Stimulated activated naive B cell treated with anti-CD40 and anti-IgM and Interleukin-4, amounts not matched to agents 10 μg/mL and 1 μg/mL and 100 μg/mL, for 72 hours (primary cell): ENCODE measurements around the gene BPIFA2.
A peak's percentile ranks its signal among the peaks of the same experiment; 100 is the strongest.
"Not testable (repeated sequence)": the region's sequence is repeated elsewhere in the genome, so short reads cannot be mapped to it uniquely, and the experiment has no call there.

Source experiments
- ATAC-seq, 2 donors: fragments of 150-1000 bp; cut with Tn5 transposase; replicated peaks; 2 replicates each; pipeline ENCODE4 v1.10.0; 2021; ENCODE audit warnings: moderate library complexity in 1 of 2
- DNase-seq: peaks from one replicate; pipeline ENCODE4 v3.0.0; 2021
- H3K27ac Mint-ChIP-seq: one replicate; pipeline ENCODE4 v1.8.0; 2022; ENCODE audit warnings: mild to moderate bottlenecking, mixed read lengths
- H3K27me3 Mint-ChIP-seq, 2 donors: one replicate each; pipeline ENCODE4 v1.8.0; 2022; ENCODE audit warnings: mixed read lengths in 2 of 2
- H3K36me3 Mint-ChIP-seq, 2 donors: one replicate each; pipeline ENCODE4 v1.8.0; 2022; ENCODE audit warnings: mixed read lengths in 2 of 2, mild to moderate bottlenecking in 1 of 2
- H3K4me1 Mint-ChIP-seq, 2 donors: one replicate each; pipeline ENCODE4 v1.8.0; 2022; ENCODE audit warnings: mixed read lengths in 2 of 2, mild to moderate bottlenecking in 1 of 2
- H3K4me3 Mint-ChIP-seq, 2 donors: one replicate each; pipeline ENCODE4 v1.8.0; 2022; ENCODE audit warnings: mild to moderate bottlenecking in 2 of 2, mixed read lengths in 2 of 2, moderate library complexity in 1 of 2
- H3K9me3 Mint-ChIP-seq, 2 donors: one replicate each; pipeline ENCODE4 v1.8.0; 2022; ENCODE audit warnings: mixed read lengths in 2 of 2, mild to moderate bottlenecking in 1 of 2

The BPIFA2 gene, protein sequence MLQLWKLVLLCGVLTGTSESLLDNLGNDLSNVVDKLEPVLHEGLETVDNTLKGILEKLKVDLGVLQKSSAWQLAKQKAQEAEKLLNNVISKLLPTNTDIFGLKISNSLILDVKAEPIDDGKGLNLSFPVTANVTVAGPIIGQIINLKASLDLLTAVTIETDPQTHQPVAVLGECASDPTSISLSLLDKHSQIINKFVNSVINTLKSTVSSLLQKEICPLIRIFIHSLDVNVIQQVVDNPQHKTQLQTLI

DNA sequence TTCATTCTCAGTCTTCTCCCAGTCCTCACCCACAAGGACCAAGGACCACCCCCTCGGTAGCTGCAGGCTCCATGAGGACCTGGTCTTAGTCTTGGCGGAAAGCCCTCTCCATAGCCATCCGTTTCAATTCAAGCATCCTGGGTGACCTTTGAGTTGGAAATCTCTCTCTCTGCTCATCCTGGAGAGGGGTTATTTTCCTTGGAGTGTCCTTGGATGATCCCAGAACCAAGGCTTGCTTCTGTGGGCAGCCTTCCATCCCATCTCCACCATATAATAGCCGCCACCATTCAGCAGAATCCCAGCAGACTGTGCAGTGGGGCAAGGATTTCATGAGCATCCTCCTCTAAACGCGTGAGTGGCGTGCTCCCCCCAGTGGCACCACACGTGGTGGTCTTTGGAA is at the start of gene BPIFA2:
TSS of gene BPIFA2 (plus strand) at position 301 of the 400 bp plus-strand sequence. CDS start 987 bp downstream, outside the sequence.
- Mint-ChIP-seq H3K27ac (no peak within 1 kb of the TSS), H3K36me3 (peaks cover 3 to 6% of the 10 kb centered on the region in 2 donors), H3K9me3 (peaks cover 13 to 17% of the 10 kb centered on the region in 2 donors), H3K4me1 (peaks cover 0 to 1% of the 10 kb centered on the region in 2 donors), H3K4me3 (no peak within 1 kb of the TSS), H3K27me3 (peaks cover 16 to 25% of the 10 kb centered on the region in 2 donors)
- DNase-seq, result no peak
- no peak for ATAC-seq

DNA sequence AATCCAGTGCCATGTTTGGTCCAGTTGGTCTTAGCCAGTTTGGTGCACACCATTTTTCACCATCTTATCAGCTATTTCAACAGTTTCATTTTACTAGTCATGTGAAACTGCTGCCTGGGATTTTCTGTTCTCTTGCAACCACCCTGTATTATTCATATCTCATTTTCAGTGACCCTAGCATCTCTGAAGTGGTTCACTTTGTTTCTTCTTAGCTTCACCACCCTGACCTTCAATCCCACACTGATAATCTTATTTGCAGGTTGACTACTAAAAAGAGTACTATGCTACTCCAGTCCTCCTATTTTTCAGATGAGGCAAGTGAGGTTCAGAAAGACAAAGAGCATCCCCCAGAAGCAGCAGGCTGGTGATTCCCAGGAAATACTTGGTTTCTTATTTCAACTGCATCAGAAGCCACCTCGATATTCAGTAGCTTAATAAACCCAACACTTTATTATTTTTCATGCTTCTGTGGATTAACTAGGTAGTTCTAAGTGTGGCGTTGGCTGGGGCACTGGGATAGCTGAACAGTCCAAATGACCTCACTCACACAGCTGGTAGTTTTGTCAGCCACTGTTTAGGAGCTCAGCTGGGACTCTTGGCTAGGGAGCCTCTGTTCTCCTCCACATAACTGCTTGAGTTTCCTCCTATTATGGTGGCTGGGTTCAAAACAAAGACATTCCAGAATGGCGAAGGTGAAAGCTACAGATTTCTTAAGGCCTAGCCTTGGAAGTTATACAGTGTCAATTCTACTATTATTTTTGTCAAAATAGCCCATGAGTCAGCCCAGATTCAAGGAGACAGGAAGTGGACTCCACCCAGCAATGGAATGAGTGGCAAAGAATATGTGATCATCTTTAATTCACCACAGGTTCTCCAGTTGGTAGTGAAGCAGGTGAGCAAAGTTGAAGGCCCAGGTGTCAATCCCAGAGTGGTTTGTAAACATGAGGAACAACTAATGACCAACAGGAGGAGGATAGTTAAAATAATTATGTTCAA is 47.9 kb upstream of the BPIFA2 start:
- no peak for DNase-seq
- Mint-ChIP-seq H3K4me1 (peaks cover 0 to 6% of the 10 kb centered on the region in 2 donors), H3K36me3 (peaks cover 0 to 5% of the 10 kb centered on the region in 2 donors), H3K27ac (no peak overlapping the region), H3K27me3 (peaks cover 23 to 29% of the 10 kb centered on the region in 2 donors), H3K9me3 (peaks cover 7 to 15% of the 10 kb centered on the region in 2 donors), H3K4me3 (no peak overlapping the region)
- ATAC-seq, result peak; percentile 58 to 71

DNA sequence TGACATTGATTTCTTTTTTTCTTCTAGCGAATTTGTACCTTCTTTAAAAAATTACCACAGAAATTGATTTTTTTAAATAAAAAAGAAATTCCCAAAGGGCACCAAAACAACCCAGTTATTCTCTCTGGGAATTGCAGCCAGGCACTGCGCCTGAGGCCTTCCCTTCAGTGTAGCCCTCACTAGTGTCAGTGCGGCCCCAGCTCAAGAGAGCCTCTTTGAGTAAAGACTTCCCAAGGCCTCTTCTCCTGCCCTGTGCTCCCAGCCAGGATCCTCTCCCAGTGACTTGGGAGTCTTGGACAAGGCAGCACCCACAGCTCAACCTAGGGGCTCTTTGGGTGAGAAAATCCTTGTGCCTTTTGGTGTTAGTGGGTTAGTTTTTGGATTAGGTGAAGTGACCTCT is 47.0 kb upstream of the BPIFA2 start:
- H3K27me3 Mint-ChIP-seq, result peaks cover 31 to 38% of the 10 kb centered on the region in 2 donors
- H3K4me1 Mint-ChIP-seq, result peaks cover 0 to 6% of the 10 kb centered on the region in 2 donors
- no peak overlapping the region for H3K4me3 Mint-ChIP-seq
- no peak overlapping the region for H3K27ac Mint-ChIP-seq
- ATAC-seq (no peak), DNase-seq (no peak)
- peaks cover 0 to 5% of the 10 kb centered on the region in 2 donors for H3K36me3 Mint-ChIP-seq
- H3K9me3 Mint-ChIP-seq, result peaks cover 7 to 15% of the 10 kb centered on the region in 2 donors

DNA sequence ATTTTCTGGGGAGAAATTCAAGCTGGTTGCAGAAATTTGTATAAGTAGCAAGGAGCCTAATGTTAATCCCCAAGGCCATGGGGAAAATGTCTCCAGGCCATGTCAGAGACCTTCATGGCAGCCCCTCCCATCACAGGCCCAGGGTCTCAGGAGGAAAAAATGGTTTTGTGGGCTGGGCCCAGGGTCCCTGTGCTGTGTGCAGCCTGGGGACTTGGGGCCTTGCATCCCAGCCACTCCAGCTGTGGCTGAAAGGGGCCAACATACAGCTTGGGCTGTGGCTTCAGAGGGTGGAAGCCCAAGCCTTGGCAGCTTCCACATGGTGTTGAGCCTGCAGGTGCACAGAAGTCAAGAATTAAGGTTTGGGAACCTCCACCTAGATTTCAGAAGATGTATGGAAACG is 45.7 kb upstream of the BPIFA2 start:
- H3K9me3 Mint-ChIP-seq, result peaks cover 7 to 15% of the 10 kb centered on the region in 2 donors
- H3K36me3 Mint-ChIP-seq, DNase-seq, H3K4me3 Mint-ChIP-seq, H3K4me1 Mint-ChIP-seq, H3K27ac Mint-ChIP-seq, ATAC-seq: not testable (repeated sequence)
- peaks cover 33 to 38% of the 10 kb centered on the region in 2 donors for H3K27me3 Mint-ChIP-seq

DNA sequence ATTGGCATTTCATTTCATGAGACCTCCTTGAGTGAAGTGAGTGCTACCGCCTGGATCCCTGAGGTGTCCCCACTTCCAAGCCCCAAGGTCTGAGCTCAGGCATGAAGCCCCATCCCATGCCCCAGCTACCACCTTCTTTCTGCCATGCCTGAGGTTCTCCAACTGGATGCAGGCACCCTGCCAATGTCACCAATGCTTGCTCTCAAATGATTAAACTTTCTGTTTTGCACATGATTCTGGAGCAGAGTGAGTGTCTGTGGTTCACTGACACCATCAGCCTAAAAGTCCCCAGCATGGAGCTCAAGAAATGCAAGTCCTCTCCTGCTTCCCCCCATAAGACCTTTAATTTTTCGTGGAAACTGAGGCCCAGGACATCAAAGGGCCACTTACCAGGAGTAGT is 43.7 kb upstream of the BPIFA2 start:
- H3K36me3 Mint-ChIP-seq, result peaks cover 0 to 5% of the 10 kb centered on the region in 2 donors
- H3K27me3 Mint-ChIP-seq, result peaks cover 31 to 34% of the 10 kb centered on the region in 2 donors
- no peak overlapping the region for H3K4me3 Mint-ChIP-seq
- DNase-seq (no peak), ATAC-seq (no peak)
- H3K27ac Mint-ChIP-seq, result no peak overlapping the region
- peaks cover 0 to 2% of the 10 kb centered on the region in 2 donors for H3K4me1 Mint-ChIP-seq
- peaks cover 7 to 15% of the 10 kb centered on the region in 2 donors for H3K9me3 Mint-ChIP-seq

DNA sequence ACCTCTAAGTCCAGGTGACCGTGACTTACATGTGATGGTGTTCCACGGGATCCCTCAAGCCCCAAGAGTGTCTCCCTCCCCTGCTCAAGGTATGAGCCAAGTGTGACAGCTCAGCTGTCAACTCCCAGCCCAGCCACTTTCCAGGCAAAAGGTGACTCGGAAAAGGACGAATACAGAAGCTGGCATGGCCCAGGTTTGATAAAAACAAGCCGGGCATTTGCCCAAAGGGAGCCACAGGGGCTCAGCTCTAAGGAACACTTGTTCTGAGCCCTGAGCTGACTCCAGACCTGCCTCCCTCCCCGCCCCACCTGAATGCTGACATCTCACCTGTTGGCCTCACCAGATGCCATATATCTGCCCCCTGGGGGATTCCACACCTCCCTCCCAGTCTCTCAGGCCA is 43.0 kb upstream of the BPIFA2 start:
- Mint-ChIP-seq H3K4me1 (no peaks in the 10 kb centered on the region), H3K9me3 (peaks cover 7 to 15% of the 10 kb centered on the region in 2 donors), H3K27me3 (peaks cover 36 to 39% of the 10 kb centered on the region in 2 donors), H3K36me3 (peaks cover 0 to 5% of the 10 kb centered on the region in 2 donors), H3K4me3 (no peak overlapping the region), H3K27ac (no peak overlapping the region)
- DNase-seq, result no peak
- ATAC-seq, result no peak

DNA sequence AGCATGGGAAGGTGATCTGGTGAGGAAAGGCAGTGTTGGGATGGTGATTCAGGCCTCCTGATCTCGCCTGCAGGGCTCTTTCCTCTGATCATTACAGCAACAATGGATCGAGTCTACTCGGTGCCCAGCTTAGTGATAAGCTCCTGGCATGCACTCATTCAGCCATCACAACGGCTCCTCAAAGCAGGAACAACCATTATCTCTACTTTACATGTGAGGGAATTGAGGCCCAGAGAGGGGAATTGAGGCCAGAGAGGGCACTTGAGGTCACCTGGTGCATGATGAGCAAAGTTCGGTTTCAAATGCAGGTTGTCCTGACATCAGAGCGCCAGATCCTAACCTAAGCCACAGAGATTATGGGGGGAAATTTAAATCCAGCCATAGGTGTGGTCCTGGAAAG is 42.0 kb upstream of the BPIFA2 start:
- Mint-ChIP-seq H3K9me3 (peaks cover 7 to 15% of the 10 kb centered on the region in 2 donors), H3K27ac (no peak overlapping the region), H3K27me3 (peaks cover 39 to 42% of the 10 kb centered on the region in 2 donors), H3K36me3 (peaks cover 0 to 5% of the 10 kb centered on the region in 2 donors), H3K4me3 (no peak overlapping the region), H3K4me1 (no peaks in the 10 kb centered on the region)
- ATAC-seq (no peak), DNase-seq (no peak)

DNA sequence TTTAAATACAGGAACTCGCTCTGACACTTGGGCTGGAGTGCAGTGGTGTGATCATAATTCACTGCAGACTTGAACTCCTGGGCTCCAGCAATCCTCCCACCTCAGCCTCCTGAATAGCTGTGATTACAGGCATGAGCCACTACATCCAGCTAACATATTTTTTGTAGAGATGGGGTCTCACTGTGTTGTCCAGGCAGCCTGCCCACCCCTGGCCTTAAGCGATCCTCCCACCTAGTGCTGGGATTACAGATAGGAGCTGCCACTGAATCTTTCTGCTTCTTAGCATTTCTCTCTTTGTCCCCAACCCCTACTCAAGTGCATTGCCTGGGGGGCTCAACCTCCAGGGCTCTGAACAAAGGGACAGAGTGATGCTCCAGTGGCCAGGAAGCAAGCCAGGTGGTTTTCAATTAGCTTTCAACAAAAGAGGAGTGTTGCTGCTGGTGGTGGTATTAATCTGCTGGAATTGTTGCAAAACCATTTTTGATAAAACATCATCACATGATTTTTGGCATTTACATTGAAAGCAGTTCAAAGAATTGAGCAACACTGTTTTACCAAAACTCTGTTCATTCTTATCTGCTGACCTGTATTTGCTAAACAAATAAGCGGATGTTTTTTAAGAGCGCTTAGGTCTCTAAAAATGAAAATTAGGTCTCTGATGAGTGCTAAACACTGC is 40.4 kb upstream of the BPIFA2 start:
- no peak for ATAC-seq
- H3K36me3 Mint-ChIP-seq, result no peaks in the 10 kb centered on the region
- H3K27ac Mint-ChIP-seq, result no peak overlapping the region
- H3K4me1 Mint-ChIP-seq, result no peaks in the 10 kb centered on the region
- H3K27me3 Mint-ChIP-seq, result peaks cover 38 to 46% of the 10 kb centered on the region in 2 donors
- no peak for DNase-seq
- H3K9me3 Mint-ChIP-seq, result peaks cover 4 to 7% of the 10 kb centered on the region in 2 donors
- H3K4me3 Mint-ChIP-seq, result no peak overlapping the region

DNA sequence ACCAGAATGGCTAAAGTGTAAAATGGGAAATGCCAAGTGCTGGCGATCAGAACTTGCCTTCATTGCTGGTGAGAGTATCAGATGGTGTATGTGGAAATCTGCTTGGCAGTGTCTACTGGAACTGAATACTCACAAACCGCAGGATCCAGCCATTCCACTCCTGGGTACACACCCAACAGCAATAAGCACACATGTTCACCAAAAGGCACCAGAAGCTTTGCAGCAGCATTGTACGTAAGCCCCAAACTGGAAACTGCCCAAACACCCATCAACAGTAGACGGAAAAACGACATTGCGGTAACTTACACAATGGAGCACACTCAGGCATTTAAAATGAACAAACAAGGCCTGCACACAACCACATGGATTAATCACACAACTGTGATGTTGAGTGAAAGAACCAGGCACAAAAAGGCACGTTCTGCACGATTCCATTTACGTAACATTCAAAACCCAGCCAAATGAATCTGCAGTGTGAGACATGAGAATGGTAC is 37.3 kb upstream of the BPIFA2 start:
- Mint-ChIP-seq H3K36me3 (no peaks in the 10 kb centered on the region), H3K27ac (no peak overlapping the region), H3K9me3 (no peaks in the 10 kb centered on the region), H3K27me3 (peaks cover 25% of the 10 kb centered on the region in 2 donors), H3K4me1 (no peaks in the 10 kb centered on the region), H3K4me3 (no peak overlapping the region)
- ATAC-seq (no peak), DNase-seq (no peak)

DNA sequence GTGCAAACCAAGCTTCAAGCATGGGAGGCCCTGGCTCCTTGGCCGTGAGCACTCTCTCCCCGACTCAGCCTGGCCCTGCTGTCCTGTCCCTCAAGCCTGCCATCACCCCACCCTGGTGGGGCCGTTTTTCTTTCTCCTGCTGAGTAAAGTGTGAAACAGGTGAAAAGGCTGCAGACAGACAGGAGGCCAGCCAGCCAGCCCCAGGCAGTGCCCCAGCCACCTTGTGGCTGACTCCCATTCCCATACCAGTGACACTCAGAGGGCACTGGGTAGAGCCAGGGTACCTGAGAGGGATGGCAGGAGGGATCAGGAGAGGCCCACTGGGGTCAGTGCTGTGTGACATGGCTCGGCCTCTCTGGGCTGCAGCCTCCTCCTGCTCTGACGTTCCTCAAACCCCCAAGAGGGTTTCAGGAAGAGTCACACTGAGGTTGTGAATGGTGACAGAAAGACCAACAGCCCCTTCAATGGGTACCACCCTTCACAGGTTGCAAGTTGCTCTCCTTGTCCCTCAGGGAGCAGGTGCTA is 35.9 kb upstream of the BPIFA2 start:
- no peak for ATAC-seq
- DNase-seq, result no peak
- Mint-ChIP-seq H3K27ac (no peak overlapping the region), H3K4me3 (no peak overlapping the region), H3K9me3 (no peaks in the 10 kb centered on the region), H3K36me3 (no peaks in the 10 kb centered on the region), H3K27me3 (peaks cover 24 to 27% of the 10 kb centered on the region in 2 donors), H3K4me1 (no peaks in the 10 kb centered on the region)

DNA sequence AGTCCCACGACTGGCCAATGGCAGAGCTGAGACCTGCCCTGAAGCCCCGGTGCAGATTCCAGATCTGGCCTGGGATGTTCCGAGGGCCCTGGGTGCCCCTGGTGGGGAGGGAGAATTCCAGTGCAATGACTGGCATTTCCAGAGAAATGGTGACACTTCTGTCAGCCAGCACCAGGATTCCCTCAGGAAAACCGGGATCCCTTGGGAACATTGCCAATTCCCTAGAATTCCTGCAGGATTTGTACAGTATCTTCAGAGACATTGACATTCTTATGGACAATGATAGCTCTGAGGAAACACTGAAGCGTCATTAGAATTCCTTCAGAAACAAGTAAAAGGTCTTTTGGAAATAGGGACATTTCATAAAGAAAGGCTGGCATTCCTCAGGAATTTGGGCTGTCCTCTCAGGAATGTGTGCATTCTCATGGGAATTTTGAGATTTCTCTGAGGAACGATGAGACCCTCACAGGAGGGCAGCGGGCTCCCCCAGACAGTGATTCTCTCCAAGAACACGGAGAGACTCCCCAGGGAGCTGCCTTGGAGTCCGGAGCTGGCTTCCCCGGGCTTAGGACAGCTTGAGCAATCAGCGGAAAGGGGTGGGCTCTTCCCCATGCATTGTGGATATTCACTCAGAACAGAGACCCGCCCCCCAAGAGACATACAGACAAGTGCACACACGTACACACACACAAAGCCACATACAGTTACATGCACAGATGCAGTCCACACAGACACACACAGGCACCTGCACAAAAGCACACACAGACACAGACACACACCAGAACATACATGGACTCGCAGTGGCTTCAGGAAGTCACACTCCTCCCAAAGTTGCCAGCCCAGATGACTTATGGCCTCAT is 35.2 kb upstream of the BPIFA2 start:
- no peak overlapping the region for H3K27ac Mint-ChIP-seq
- no peak for DNase-seq
- H3K4me3 Mint-ChIP-seq, result no peak overlapping the region
- no peak for ATAC-seq
- peaks cover 24 to 27% of the 10 kb centered on the region in 2 donors for H3K27me3 Mint-ChIP-seq
- no peaks in the 10 kb centered on the region for H3K9me3 Mint-ChIP-seq
- no peaks in the 10 kb centered on the region for H3K36me3 Mint-ChIP-seq
- H3K4me1 Mint-ChIP-seq, result no peaks in the 10 kb centered on the region

DNA sequence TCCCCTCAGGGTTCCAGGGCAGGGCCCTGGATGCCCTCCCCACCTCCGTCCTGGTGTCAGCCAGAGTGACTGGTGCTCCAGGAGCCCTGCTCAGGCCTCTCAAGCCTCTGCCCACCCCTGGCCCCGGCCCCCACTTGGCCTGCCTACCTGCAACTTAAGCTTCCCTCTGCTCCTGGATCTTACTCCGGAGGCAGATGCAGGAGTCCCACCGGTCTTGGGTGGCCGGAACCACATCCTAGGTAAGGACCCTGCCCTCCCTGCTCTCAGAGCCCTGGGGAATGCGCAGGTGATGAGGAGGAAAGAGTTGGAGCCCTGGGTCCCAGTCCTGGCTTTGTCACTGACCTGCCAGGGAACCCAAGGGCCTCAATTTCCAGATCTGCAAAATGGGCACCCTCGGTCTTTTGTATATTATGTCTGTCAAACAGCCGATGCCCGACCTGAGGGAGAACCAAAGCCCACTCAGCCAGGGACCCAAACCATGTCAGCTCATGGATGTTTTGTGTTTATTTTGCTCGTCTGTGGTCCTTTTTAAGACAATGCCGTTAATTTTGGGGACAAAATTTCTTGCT is 34.5 kb upstream of the BPIFA2 start:
- Mint-ChIP-seq H3K4me1 (no peaks in the 10 kb centered on the region), H3K36me3 (no peaks in the 10 kb centered on the region), H3K9me3 (no peaks in the 10 kb centered on the region), H3K4me3 (no peak overlapping the region), H3K27ac (no peak overlapping the region), H3K27me3 (peaks cover 24 to 27% of the 10 kb centered on the region in 2 donors)
- ATAC-seq, result no peak
- no peak for DNase-seq

DNA sequence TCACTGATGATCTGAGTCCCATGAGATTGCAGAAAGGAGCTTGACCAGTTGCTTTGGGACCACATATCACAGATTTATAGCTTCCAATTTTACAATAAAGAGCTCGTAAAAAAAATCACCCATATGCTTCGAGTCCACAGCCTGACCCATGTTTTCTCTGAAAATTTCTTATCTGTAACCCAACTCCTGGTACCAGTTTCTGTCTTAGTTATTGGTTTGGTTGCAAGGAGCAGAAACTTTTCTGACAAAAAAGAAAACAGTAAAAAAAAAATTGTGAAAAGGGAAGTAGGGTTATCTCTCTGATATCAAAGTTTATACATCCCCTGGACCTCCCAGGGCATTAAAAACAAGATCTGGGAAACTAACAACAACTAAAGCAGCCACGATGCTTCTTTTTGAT is 30.8 kb upstream of the BPIFA2 start:
- ATAC-seq (no peak), DNase-seq (no peak)
- Mint-ChIP-seq H3K4me1 (no peaks in the 10 kb centered on the region), H3K9me3 (no peaks in the 10 kb centered on the region), H3K4me3 (no peak overlapping the region), H3K27ac (no peak overlapping the region), H3K36me3 (no peaks in the 10 kb centered on the region), H3K27me3 (peaks cover 8 to 15% of the 10 kb centered on the region in 2 donors)
